SK-N-SH treated with all-trans-retinoic acid at 6 μM for 48 hours (cell line): Measurements from ENCODE around the gene FBXO7.

ENCODE experiments used
- ATAC-seq: fragments of 200-7000 bp; cut with Tn5 transposase; 3 replicates; pipeline ENCODE4 v1.9.1; 2020; ENCODE audit warnings: mild to moderate bottlenecking, moderate library complexity
- ARNTL ChIP-seq: fragments of 450-650 bp; formaldehyde crosslinking; IDR thresholded peaks from 2 replicates; pipeline ENCODE4 v1.5.0; 2020; ENCODE audit warnings: low read depth, mild to moderate bottlenecking, moderate library complexity, borderline replicate concordance
- BACH2 ChIP-seq: fragments of 250-450 bp; sonication (Bioruptor Pico); IDR thresholded peaks from 2 replicates; pipeline ENCODE4 v1.9.0; 2021; ENCODE audit warnings: mild to moderate bottlenecking, borderline replicate concordance
- CREB5 ChIP-seq: fragments of 250-450 bp; sonication (Bioruptor Pico); IDR thresholded peaks from 2 replicates; pipeline ENCODE4 v1.5.1; 2020; ENCODE audit warnings: low read depth, mild to moderate bottlenecking, moderate library complexity
- CSDC2 ChIP-seq: fragments of 250-450 bp; sonication (Bioruptor Pico); IDR thresholded peaks from 2 replicates; pipeline ENCODE4 v1.5.0; 2020; ENCODE audit warnings: mild to moderate bottlenecking, moderate library complexity
- CSRNP3 ChIP-seq: fragments of 250-450 bp; sonication (Bioruptor Pico); IDR thresholded peaks from 2 replicates; pipeline ENCODE4 v1.5.1; 2021; ENCODE audit warnings: mild to moderate bottlenecking, moderate library complexity
- ESRRG ChIP-seq: fragments of 250-450 bp; sonication (Bioruptor Pico); IDR thresholded peaks from 2 replicates; pipeline ENCODE4 v1.6.1; 2021; ENCODE audit warnings: mild to moderate bottlenecking
- GLIS3 ChIP-seq: fragments of 250-450 bp; sonication (Bioruptor Pico); IDR thresholded peaks from 2 replicates; pipeline ENCODE4 v1.5.0; 2020; ENCODE audit warnings: mild to moderate bottlenecking, moderate library complexity
- ISL1 ChIP-seq: fragments of 250-450 bp; sonication (Bioruptor Pico); IDR thresholded peaks from 2 replicates; pipeline ENCODE4 v2.1.2; 2022; ENCODE audit warnings: mild to moderate bottlenecking, moderate library complexity
- OSR1 ChIP-seq: fragments of 250-450 bp; sonication (Bioruptor Pico); IDR thresholded peaks from 2 replicates; pipeline ENCODE4 v1.8.0; 2022; ENCODE audit warnings: moderate library complexity, mild to moderate bottlenecking, inconsistent platforms
- PATZ1 ChIP-seq: fragments of 250-450 bp; sonication (Bioruptor Pico); IDR thresholded peaks from 2 replicates; pipeline ENCODE4 v1.8.0; 2020; ENCODE audit warnings: mild to moderate bottlenecking, moderate library complexity, borderline replicate concordance
- POU6F1 ChIP-seq: fragments of 250-450 bp; sonication (Bioruptor Pico); IDR thresholded peaks from 2 replicates; pipeline ENCODE4 v1.8.0; 2021; ENCODE audit warnings: low read depth, mild to moderate bottlenecking, moderate library complexity, borderline replicate concordance
- PPARA ChIP-seq: fragments of 250-450 bp; sonication (Bioruptor Pico); IDR thresholded peaks from 2 replicates; pipeline ENCODE4 v1.5.0; 2020; ENCODE audit warnings: mild to moderate bottlenecking, borderline replicate concordance
- RARB ChIP-seq: fragments of 250-450 bp; sonication (Bioruptor Pico); IDR thresholded peaks from 2 replicates; pipeline ENCODE4 v1.8.0; 2021; ENCODE audit warnings: mild to moderate bottlenecking, moderate library complexity
- SNAI2 ChIP-seq: fragments of 250-450 bp; sonication (Bioruptor Pico); IDR thresholded peaks from 2 replicates; pipeline ENCODE4 v1.5.0; 2020; ENCODE audit warnings: mild to moderate bottlenecking, moderate library complexity
- TCF4 ChIP-seq: fragments of 250-450 bp; sonication (Bioruptor Pico); IDR thresholded peaks from 2 replicates; pipeline ENCODE4 v1.8.0; 2021; ENCODE audit warnings: mild to moderate bottlenecking, moderate library complexity, borderline replicate concordance
- TOX ChIP-seq: fragments of 250-450 bp; sonication (Bioruptor Pico); IDR thresholded peaks from 2 replicates; pipeline ENCODE4 v1.8.0; 2021; ENCODE audit warnings: mild to moderate bottlenecking, moderate library complexity, borderline replicate concordance
- TSHZ2 ChIP-seq: fragments of 250-450 bp; sonication (Bioruptor Pico); IDR thresholded peaks from 2 replicates; pipeline ENCODE4 v1.5.0; 2020; ENCODE audit warnings: mild to moderate bottlenecking, moderate library complexity
- ZC3H10 ChIP-seq: fragments of 250-450 bp; sonication (Bioruptor Pico); IDR thresholded peaks from 2 replicates; pipeline ENCODE4 v1.5.1; 2021; ENCODE audit warnings: mild to moderate bottlenecking, moderate library complexity
- ZFP3 ChIP-seq: fragments of 250-450 bp; sonication (Bioruptor Pico); IDR thresholded peaks from 2 replicates; pipeline ENCODE4 v1.5.0; 2020; ENCODE audit warnings: mild to moderate bottlenecking, moderate library complexity
- ZNF565 ChIP-seq: fragments of 450-650 bp; formaldehyde crosslinking; conservative IDR thresholded peaks from 2 replicates; pipeline ENCODE4 v1.5.0; 2020; ENCODE audit warnings: low read depth, mild to moderate bottlenecking, moderate library complexity
- ZNF70 ChIP-seq: fragments of 450-650 bp; formaldehyde crosslinking; IDR thresholded peaks from 2 replicates; pipeline ENCODE4 v1.5.0; 2020; ENCODE audit warnings: mild to moderate bottlenecking, moderate library complexity
- ZNF8 ChIP-seq: fragments of 450-650 bp; formaldehyde crosslinking; IDR thresholded peaks from 2 replicates; pipeline ENCODE4 v1.5.0; 2020; ENCODE audit warnings: mild to moderate bottlenecking, moderate library complexity

The FBXO7 gene

GRCh38 chr22:32518848-32519247, 44.2 kb downstream of the FBXO7 start:
- ATAC-seq, result no peak
- TF ChIP-seq CSRNP3 (CRISPR knock-in tag) (no peak), OSR1 (CRISPR knock-in tag) (no peak), ZNF8 (CRISPR knock-in tag) (no peak), BACH2 (CRISPR knock-in tag) (no peak)

- TF ChIP-seq TCF4, result no peak
- TF ChIP-seq SNAI2, result no peak
- no peak for TF ChIP-seq ZNF565 (CRISPR knock-in tag)
- no peak for TF ChIP-seq CREB5 (CRISPR knock-in tag)
- ATAC-seq, result no peak
These were observed 46.0 kb downstream of the FBXO7 start for GRCh38 chr22:32520612-32521011.

GRCh38 chr22:32522237-32522636, 47.6 kb downstream of the FBXO7 start:
- ATAC-seq, result no peak
- no peak for TF ChIP-seq PPARA (CRISPR knock-in tag)
- TF ChIP-seq OSR1 (CRISPR knock-in tag), result no peak
- no peak for TF ChIP-seq PATZ1 (CRISPR knock-in tag)
- TF ChIP-seq ZNF70 (CRISPR knock-in tag), result no peak
- no peak for TF ChIP-seq ESRRG (CRISPR knock-in tag)
- no peak for TF ChIP-seq ARNTL (CRISPR knock-in tag)
- no peak for TF ChIP-seq ZFP3 (CRISPR knock-in tag)
- no peak for TF ChIP-seq CSDC2
- no peak for TF ChIP-seq TSHZ2 (CRISPR knock-in tag)
- no peak for TF ChIP-seq ISL1 (CRISPR knock-in tag)
- TF ChIP-seq RARB (CRISPR knock-in tag), result no peak
- no peak for TF ChIP-seq TOX
- no peak for TF ChIP-seq ZNF8 (CRISPR knock-in tag)
- no peak for TF ChIP-seq ZC3H10
- no peak for TF ChIP-seq CREB5 (CRISPR knock-in tag)
- no peak for TF ChIP-seq POU6F1 (CRISPR knock-in tag)
- no peak for TF ChIP-seq ZNF565 (CRISPR knock-in tag)
- TF ChIP-seq BACH2 (CRISPR knock-in tag), result no peak
- TF ChIP-seq GLIS3, result no peak
